Adrenal gland (tissue), 5 donors: Measurements from ENCODE around the gene MYL3.

ENCODE experiments used
- POLR2A ChIP-seq, 2 donors: fragments of 450-650 bp; IDR thresholded peaks; one replicate each; pipeline ENCODE4 v1.6.1; 2017; ENCODE audit warnings: antibody characterized with exemption in 2 of 2, mild to moderate bottlenecking in 2 of 2, moderate library complexity in 1 of 2
- TF ChIP-seq, protein P1 (sequence below), 6 experiments: fragments of 450-650 bp in 4 of 6; fragments of 200-600 bp in 2 of 6; sonication (generic) in 1 of 6; IDR thresholded peaks; 1 replicate in 5 of 6; 2 replicates in 1 of 6; pipeline versions ENCODE4 v1.5.1 to v1.8.0; 2016 to 2021; ENCODE audit warnings: antibody characterized with exemption in 6 of 6, mild to moderate bottlenecking in 2 of 6, moderate library complexity in 1 of 6
- donor health status: DM: no; HTN: no; CAD: no.

DNA sequence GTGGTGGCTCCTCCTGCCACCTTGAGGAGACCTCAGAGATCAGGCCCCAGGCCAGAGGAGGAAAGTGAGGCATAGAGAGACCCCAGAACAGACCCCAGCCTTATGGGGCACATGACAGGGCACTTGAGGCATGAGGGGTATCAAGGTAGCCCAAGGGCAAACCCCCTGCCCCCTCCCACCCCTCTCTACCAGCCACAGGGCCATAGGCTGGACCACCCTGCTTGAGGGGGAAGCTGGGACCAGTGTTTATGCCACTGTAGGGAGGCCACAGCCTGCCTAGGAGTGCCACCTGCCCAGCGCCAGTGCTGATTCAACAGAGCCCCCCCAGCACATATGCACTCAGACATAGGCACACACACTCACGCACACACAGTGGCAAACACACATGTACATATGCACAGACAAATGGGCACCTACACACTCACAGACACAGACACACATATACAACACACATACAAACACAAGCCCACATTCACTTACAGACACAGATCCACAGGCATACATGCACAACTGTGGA lies 10.3 kb downstream of the MYL3 start:
- TF ChIP-seq POLR2A (IDR thresholded peaks at IDR 0.05), result no peak
- TF ChIP-seq, protein P1, sequence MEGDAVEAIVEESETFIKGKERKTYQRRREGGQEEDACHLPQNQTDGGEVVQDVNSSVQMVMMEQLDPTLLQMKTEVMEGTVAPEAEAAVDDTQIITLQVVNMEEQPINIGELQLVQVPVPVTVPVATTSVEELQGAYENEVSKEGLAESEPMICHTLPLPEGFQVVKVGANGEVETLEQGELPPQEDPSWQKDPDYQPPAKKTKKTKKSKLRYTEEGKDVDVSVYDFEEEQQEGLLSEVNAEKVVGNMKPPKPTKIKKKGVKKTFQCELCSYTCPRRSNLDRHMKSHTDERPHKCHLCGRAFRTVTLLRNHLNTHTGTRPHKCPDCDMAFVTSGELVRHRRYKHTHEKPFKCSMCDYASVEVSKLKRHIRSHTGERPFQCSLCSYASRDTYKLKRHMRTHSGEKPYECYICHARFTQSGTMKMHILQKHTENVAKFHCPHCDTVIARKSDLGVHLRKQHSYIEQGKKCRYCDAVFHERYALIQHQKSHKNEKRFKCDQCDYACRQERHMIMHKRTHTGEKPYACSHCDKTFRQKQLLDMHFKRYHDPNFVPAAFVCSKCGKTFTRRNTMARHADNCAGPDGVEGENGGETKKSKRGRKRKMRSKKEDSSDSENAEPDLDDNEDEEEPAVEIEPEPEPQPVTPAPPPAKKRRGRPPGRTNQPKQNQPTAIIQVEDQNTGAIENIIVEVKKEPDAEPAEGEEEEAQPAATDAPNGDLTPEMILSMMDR (IDR thresholded peaks at IDR 0.05), result no peak
